HG02571 (cell line): Measurements from ENCODE around the gene PDILT.

Experiments
- ATAC-seq: cut with Tn5 transposase; IDR thresholded peaks from one replicate; pipeline ENCODE4 v1.9.1; 2021; ENCODE audit warnings: mild to moderate bottlenecking, moderate library complexity; ENCODE audit not compliant: unreplicated experiment

PDILT gene

GRCh38 chr16:20364051-20364450, 40.5 kb downstream of the PDILT start:
- no peak for ATAC-seq

GRCh38 chr16:20363191-20363590, 41.3 kb downstream of the PDILT start:
- no peak for ATAC-seq

DNA sequence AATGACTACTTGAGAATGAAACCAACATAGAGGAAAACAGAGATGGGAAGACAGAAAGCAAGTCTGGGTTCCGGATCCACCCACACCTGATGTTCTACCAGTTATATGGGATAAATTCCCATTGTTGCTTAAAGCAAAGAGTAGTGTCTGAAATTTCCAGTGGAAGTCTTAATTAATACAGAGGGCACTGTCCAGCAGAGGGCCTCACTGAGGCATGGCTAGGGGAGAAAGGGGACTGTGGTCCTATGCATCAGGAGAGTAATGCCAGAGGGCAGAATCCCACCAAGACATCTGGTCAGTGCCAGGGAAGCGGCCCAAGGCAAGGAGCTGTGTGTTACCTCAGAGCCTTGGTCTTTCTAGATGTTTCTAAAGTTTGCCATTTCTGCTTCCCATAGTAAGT, 44.5 kb downstream of the PDILT start:
- ATAC-seq = no peak

DNA sequence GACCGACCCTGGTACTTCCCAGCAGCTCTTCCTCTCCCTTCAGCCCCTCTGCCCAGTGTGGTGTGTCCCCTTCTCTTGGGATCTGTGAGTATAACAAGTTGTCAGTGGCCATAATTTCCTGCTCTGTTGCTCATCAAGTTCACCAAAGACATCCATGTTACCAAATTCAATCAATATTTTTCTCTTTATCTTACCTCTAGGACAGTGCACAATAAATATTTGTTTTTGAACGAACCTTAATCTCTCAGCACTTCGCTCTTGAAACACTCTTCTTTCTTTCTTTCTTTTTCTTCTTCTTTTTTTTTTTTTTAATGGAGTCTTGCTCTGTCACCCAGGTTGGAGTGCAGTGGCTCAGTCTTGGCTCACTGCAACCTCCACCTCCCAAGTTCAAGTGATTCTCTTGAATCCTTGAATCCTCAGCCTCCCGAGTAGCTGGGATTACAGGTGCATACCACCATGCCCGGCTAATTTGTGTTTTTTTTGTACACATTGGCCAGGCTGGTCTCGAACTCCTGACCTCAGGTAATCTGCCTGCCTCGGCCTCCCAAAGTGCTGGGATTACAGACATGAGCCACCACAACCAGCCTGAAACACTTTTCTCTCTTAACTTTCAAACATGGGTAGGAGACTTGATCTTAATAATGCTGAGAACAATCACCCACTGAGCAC, 49.3 kb downstream of the PDILT start:
- no peak for ATAC-seq

GRCh38 chr16:20353379-20353778, 51.2 kb downstream of the PDILT start:
- no peak for ATAC-seq

GRCh38 chr16:20352615-20353014, 51.9 kb downstream of the PDILT start, which contains the start of gene UMOD:
TSS of gene UMOD (minus strand) at chr16:20352715. CDS start at chr16:20350737, 1,978 bp downstream.
- no peak for ATAC-seq

- no peak for ATAC-seq
These were observed 54.9 kb downstream of the PDILT start for GRCh38 chr16:20349615-20350014.

DNA sequence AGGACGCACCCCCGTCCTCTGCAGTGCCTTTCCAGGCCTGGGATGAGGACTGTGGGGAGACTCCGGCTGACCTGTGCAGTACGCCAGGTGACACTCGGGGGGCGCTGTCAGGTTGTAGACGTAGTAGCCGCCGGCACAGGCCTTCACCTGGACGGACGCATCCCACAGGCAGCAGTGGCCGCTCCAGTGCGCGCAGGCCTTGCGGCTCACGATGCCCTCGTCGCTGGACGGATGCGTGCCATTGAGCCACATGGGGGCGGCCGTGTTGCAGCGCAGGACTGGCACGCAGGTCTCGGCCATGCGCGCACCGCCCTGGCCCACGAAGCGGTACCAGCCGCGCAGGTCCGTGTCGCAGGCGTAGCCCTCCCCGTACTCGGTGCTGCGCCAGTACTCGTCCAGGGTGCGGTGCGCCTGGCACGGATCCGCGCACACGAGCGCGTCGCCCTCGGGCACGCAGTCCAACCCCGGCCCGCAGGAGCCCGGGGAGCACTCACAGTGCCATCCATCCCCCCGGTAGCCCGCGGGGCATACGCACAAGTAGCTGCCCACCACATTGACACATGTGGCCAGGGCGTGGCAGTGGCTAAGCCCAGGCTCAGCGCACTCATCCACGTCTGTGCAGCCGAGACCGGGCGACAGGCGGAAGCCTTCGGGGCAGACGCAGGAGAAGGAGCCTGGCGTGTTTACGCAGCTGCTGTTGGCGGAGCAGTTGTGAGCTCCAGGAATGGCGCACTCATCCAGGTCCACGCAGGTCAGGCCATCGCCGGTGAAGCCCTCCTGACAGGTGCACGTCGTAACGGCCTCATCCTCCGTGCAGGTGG, 56.0 kb downstream of the PDILT start:
- ATAC-seq = no peak

GRCh38 chr16:20347666-20348364, 56.7 kb downstream of the PDILT start:
- ATAC-seq = no peak

DNA sequence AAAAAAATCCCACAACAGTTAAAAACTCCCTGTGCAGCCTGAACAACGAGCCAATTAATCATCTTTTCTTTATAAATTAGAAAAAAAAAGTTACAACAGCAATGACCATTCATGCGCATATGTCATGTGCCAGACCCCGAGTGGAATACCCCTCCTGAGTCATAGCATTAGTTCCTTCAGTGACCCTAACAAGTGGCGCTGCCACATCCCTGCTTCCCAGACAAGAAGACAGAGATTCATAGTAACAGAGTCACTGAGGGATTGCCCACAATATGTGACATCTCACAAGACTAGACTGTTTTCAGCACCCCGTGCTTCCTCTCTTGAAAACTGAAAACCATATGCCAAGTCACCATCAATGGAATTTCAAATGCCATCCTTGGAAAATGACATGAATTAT, 59.9 kb downstream of the PDILT start:
- ATAC-seq = no peak

- no peak for ATAC-seq
These were observed 64.8 kb downstream of the PDILT start for GRCh38 chr16:20339744-20340143.

DNA sequence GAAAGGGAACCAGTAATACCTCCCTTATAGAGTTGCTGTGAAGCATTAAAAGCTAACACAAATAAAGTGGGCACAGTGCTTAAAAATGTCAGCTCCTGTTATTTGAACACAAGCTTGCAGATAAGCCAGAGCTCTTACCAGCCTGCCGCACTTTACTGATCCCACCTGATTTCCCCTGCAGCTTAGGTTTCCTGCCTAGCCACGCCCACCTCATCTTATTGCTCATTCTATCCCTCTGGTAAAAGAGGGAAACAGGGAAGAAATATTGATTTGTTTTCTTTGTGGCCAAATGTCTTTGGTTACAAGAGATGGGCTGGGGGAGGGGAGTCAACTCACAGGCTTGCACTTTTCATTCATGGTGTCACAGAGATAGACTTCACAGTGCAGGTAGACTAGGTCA, 67.6 kb downstream of the PDILT start:
- no peak for ATAC-seq

DNA sequence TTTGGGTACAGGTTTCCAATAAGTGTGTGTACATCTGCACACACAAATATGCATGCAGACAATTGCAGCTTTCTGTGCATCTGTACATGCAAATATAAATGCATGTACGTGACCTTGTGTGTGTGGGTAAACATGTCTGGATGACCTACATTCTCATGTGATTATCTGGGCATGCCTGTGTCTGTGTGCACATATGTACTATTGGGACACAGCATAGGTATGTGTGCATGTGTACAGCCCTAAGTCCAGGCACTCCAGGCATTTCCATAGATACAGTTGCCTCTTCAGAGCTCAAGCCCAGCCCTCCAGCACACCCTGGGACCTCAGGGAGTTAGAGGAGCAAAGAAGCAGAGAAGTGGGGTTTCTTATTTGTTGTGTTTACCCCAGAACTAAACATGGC, 70.1 kb downstream of the PDILT start:
- ATAC-seq = no peak

DNA sequence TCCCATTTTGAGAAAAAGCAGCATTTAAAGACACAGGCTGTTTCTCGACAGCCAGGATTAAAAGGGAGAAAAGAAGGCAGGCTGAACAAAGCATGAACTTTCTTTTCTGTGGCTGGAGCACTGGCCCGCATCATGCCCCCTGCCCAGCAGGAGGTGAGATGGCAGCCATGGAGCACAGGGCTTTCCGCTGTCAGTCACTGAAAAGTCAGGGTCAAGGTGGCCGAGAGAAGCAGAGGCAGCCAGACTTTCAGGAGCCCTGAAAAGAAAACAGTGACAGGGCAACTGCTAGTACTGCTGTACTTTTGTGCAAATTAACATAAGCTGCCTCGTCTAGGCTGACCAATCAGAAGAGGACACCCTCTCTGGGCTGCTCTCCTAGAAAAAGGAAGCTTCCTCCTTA, 71.4 kb downstream of the PDILT start:
- no peak for ATAC-seq

GRCh38 chr16:20332411-20332810, 72.1 kb downstream of the PDILT start:
- ATAC-seq = no peak

GRCh38 chr16:20331635-20332034, 72.9 kb downstream of the PDILT start:
- ATAC-seq = no peak

DNA sequence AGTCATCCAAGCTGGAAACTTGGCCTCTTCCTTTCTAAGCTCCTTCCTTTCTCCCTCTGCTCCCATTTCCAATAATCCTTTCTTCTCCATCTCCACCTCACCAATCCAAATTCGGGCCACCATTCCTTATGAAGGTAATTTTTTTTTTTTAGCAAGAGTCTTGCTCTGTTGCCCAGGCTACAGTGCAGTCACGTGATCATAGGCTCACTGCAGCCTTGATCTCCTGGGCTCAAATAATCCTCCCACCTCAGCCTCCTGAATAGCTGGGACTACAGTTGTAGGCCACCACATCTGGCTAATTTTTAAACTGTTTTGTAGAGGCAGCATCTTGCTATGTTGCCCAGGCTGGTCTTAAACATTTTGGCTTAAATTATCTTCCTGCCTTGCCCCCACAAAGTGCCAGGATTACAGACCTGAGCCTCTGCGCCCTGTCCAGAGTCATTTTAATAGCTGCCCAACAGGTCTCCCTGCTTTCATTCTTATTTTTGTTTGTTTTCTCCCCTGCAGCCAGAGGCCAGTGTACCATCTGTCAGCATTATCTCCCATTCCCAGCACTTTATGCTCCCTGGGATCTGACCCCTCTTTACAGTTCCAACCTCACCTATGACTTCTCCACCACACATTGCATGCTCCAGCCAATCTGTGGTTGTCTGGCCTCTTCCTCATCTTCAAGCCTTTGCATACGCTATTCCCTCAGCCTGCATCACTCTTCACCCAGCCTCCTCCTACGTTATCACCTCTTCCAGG, 75.0 kb downstream of the PDILT start:
- no peak for ATAC-seq

DNA sequence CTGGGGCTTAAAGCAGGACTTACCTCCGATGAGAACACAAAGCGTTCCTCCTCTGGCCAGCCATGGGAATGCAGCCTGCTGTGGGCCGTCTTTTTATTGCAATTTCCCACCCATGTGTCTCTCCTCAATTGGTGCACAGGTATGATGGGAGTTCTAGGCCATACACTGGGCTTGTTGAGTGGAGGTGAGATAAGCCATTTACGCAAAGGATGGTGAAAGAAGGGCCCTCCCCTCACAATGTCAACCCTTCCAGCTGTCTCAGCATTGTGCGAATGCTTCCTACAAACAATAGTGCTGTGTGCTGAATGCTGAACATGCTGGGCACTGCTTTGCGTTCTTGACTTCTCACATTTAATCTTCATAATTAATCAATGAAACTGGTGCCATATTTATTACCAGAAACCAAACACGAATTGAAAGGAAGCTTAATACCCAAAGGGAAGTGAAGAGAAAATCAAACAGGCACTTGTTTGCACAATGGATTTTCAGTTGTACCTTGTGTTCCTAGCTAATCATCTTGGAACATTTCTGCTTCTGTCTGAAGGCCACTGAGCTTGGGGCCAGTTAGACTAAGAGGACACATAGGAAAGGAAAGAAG, 77.0 kb downstream of the PDILT start, which contains the start of gene GP2:
Gene GP2, minus strand, starts transcription at position 70 of the 598 bp plus-strand sequence. CDS start 1,082 bp downstream, outside the sequence.
- no peak for ATAC-seq

- ATAC-seq = no peak
These were observed 78.2 kb downstream of the PDILT start for GRCh38 chr16:20326321-20326720.

- ATAC-seq = no peak
These were observed 79.5 kb downstream of the PDILT start for GRCh38 chr16:20325005-20325404.
